GM18511 (cell line): ENCODE data around the gene AJAP1.

ENCODE experiments used
- ATAC-seq: cut with Tn5 transposase; IDR thresholded peaks from one replicate; pipeline ENCODE4 v1.9.1; 2021; ENCODE audit warnings: mild to moderate bottlenecking, moderate library complexity; ENCODE audit not compliant: unreplicated experiment

Gene AJAP1

DNA sequence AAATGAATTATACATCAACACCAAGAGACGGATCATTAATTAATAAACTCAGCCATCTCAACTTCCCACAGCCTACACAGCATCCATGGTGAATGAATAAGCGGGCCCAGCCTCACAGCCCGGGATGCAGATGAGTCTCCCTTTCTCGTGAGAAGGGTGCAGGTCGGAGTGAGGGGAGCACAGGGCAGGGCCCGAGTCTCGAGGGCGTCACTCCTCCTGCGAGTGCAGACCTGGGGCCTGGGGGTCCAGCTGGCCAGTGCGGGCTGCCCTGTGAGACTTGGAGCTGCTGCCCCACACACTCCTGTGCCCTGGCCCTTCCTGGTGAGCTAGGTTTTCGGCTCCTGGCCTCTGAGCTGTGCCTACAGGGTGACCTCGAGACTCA lies 74.7 kb downstream of the AJAP1 start:
- no peak for ATAC-seq

DNA sequence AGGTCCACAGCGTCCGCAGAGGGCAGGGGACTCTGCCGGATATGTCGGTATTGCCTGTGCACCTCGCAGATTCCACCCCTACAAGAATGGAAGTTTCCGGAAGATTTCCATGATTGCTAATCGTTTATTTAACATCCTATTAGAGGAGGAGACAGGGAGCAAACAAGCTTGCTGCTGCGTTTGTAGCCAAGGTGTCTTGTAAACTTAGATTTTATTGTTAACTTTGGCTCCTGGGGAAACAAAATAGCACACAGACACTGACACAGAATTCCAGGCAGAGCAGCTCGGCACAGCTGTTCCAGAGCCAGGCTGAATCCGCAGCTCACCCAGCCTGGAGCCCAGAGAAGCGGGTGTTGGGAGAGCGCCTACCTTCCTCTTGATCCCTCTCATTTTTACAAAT lies 75.7 kb downstream of the AJAP1 start:
- no peak for ATAC-seq

DNA sequence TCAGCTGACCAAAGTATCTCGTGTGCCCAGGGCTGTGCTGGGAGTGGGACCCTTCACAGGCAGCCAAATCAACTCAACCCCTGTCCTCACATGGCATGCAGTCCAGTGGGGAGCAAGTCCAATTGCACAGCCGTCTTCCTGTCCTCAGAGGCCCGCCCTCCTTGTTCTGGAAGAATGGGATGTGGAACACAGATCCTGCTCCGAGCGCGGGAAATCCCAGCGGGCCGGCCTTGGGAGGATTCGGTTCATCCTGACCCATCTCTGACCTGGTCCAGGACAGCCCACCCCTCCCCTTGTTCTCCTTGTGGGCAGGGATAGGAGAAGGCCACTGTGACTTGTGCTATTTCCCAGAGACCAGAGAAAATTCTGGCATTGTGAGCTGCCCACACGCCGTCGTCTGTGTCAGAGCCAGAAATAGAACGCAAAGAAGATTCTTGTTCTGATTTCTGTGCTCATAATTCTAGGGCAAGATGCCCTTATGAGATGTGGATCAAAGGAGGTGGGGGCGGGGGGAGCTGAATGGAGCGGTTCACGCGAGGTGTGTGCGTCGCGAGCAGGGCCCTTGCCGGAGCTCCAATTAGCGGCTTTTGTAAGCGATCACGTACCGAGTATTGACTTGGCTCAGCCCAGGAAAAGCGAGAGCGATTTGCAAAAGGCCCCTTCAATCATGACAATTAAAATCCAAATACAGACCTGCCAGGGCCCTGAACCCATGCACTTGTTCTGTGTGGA lies 79.2 kb downstream of the AJAP1 start:
- no peak for ATAC-seq

DNA sequence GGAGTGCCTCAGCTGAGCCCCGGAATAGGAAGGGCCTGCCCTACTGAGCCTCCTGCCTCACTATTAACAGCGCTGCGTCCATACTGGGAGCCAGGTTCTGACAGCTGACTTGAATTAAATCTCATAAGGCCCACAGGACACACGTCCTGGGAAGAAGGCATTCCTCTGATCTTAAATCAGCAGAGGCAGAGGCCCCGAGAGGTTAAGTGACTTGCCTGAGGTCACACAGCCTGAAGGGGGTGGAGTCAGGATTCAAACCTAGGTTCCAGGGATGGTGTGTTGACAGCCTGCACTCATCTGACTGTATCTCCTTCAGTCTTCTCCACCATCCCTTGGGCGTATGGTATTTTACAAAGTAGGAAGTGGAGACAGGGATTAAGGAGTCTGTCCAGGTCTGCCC lies 79.8 kb downstream of the AJAP1 start:
- ATAC-seq, result no peak

DNA sequence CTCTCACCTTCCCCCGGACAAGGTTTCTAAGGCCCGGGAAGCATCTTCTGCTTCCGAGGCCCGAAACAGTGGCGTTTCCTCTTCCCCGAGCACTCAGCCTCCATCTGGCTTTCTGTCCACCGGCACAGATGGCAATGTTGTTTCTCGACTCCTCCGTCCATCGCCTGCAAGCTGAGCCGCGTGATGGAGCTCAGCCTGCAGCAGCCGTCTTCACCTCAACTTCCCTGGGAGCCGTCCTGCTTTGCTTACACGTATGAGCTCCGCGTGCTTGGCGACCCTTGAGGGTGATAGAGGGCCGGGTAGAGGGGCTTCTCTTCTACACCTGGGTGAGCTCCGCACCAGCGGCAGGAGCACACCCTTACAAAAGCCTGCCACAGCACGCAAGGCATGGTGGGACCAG lies 80.4 kb downstream of the AJAP1 start:
- ATAC-seq, result no peak

DNA sequence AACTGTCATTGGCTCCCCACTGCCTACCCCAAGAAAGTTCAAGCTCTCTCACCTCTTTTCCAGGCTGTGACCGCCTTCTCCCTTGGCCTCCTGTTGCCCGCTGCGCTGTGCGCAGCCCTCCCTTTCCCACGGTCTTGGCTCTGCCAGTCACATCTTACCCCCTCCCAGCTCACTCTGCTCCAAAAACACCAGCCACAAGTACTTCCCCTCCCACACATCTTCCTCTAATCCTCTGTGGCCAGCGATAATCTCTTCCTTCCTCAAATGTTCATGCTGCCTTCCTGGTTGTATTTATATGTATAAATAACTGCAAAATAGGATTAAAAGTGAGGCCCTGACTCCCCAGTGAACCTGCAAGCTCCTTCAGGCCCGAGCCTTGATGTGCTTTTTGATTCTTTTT lies 81.8 kb downstream of the AJAP1 start:
- no peak for ATAC-seq

DNA sequence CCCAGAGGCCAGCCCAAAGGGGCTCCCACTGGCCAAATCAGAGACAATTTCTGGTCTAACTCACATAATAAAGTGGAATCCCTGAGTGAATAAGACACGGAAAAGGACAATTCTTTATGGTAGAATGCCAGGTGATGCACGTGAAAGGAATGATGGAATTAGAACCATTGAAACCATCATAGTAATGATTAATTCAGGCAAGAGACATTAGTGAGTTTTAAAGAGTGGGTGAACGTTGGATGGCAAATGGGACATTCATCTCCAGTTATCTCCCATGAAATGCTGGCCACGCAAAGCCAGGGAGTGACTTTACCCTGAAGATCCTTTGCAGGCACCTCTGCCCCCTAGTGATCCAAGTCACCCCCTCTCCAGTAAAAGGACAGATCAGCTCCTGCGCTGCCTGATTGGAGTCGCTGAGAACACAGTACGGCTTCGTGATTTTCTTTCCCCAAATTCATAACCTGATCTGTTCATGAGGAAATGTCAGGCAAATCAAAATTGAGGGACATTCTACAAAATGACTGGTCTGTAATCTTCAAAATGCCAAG lies 87.5 kb downstream of the AJAP1 start:
- no peak for ATAC-seq

DNA sequence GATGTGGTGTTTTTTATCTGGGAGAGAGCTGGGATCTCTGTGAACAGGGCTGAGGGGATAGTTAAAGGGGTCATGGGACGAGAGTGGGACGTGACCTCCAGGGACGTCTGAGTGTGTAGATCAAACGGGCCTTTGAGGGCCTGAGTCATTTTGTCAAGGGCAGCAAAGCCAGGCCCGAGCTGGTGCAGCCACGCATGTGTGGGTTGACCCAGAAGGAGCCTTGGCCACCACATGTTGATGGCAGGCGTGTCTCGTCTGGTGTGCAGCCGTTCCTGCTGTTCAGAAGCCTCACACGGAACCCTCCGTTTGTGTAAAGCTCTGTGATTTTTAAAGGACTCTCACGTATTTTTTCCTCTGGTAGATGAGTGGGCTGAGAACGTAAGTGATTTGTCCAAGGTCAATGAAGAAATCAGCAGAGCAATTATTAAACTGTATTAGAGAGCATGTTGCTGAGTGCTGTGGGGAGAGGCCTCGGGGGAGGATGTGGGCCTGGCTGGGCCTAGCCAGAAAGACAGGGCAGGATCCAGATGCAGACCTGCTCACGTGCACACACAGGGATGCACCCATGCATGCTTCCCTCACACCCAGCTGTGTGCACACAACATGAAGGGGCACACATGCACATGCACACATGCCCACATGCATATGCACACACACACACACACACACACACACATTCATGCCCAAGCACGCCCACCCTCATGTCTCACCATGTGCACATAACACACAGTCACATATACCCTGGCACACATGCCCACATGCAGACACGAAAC lies 89.8 kb downstream of the AJAP1 start:
- no peak for ATAC-seq

DNA sequence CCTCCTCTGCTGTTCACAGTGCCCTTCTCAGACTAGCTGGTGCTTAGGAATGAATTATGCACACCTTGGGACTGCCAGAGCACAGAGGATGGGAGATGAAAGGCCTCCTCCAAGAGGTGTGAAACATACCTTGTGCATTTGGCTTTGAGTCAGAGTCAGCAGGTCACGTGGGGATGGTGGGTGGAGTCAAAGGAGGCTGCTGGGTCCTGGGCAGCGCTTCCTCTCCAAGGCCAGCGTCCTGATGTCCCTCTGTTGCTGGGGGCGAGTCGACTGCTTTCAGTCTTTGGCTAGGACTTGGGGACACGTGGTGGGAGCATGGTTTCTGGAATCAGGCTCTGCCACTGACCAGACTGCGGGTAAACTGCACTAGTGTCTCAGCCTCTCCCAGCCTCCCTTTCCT lies 91.2 kb downstream of the AJAP1 start:
- ATAC-seq, result no peak

DNA sequence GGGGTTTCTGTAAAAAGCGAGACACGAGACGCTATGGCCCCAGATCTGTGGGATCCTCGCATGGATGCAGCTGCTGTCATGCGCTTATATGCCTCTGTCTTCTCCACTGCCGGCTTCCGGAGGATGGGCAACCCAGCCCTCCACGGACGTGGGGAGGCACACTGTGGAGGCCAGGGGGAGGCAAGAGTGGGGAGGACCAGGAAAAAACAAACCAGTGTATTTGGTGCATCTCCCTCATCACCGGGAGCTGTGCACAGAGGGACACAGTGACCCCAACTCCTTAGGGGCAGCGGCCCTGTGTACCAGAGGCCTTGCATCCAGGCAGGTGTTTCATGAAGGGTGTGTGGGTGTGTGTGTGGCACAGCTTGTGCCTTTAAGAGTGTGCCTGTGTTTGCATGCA lies 95.0 kb downstream of the AJAP1 start:
- no peak for ATAC-seq

DNA sequence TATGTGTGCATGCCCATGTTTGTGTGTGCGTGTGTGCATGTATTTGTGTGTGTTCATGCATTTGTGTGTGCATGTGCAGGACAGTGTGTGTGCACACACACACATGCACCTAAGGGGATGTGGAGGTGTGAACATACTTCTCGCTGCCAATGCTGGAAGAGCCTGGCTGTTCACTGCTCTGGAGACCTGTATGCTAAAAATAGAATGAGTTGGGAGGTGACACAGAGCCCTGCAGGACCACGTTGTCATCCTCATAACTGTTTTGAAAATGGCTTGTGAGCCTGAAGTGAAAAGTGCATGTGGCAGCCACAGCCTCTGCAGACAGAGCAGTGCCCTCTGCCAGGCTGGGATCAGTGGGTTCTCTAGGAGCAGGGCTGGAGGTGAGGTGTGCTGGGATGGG lies 95.8 kb downstream of the AJAP1 start:
- ATAC-seq, result no peak

DNA sequence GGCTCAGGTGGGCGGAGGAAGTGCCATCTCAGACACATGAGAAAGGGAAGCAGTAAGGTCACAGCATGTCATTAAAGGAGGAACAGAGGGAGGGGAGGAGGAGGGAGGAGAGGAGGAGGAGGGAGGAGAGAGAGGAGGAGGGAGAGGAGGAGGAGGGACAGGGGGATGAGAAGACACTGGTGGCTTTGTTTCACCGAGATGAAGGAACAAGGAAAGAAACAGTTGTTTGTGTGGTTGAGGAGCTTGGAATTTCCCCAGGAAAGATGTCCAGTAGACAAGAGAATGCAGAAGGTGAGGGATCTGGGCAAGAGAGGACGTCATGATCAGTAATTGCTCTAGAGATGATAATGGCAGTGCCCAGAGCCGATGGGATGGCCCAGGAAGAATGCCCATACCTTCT lies 97.7 kb downstream of the AJAP1 start:
- ATAC-seq, result no peak

DNA sequence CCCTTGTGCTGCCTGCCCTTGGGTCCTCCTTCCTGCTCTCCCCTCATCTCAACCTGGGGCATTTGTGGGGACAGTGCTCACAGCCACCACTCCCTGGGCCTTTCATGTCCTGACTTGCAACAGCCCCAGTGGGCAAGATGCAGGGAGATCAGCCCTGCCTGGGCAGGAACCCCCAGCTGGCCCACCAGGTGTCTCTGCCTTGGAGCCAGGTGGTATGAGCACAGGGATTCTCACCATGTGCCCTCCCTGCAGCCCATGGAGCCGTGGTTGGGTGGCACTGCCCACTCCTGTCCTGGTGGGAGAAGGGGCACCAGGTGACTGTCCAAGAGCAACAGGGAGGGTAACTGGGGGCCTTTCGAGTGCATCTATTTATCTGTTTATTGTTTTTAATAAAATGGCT lies 100.4 kb downstream of the AJAP1 start:
- no peak for ATAC-seq

DNA sequence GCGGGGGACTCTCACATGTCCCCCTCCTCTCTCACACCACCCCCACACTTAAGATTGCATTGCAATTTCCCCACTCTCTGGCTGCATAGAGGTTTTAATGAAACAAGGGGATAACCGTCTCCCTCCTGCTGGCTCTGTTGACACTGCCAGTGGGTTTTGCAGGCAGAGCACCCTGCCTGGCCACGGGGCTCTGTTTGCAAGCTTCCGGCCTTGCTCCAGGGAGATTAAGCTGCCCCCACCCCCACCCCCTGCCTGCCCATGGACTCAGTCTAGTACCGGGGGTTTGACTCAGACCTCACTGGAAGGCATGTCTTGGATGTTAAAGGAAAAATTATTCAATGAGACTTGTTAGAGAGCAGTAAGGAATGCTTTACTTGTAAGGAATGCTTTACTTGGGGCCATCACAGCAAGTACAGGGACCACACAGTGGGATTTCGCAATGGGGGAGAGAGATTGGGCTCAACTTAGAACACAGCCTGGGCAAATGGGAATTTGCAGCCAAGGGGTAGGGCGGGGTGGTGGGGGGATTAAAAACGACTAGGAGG lies 101.0 kb downstream of the AJAP1 start:
- ATAC-seq, result no peak

DNA sequence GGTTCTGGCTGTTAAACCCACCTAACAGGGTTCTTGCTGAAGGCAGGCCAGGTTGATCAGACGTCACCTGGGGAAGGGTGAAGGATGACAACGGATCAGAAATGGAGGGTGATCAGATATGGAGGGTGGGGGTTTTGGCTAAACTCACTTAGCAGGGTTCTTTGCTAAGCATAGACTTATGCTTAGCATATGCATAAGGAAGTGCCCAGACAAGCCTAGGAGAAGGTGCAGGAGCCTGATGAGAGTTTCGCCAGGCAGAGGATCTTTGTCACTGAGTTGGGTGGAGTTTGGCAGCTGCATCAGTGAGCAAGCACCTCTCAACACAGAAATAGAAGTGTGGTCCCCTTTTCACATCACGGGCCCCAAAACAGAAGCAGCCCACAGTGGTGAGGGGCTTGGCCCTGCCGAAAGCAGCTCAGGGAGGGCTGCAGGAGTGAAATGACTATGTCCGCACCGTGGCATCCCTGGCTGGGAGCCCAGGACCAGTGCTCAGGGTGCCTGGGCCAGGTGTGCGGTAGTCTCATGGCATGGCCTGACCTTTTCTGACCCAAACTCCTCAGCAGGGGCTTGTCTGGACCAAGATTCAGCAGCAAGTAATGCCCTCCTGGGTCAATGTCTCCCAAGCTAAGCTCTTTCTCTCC lies 101.6 kb downstream of the AJAP1 start:
- no peak for ATAC-seq

DNA sequence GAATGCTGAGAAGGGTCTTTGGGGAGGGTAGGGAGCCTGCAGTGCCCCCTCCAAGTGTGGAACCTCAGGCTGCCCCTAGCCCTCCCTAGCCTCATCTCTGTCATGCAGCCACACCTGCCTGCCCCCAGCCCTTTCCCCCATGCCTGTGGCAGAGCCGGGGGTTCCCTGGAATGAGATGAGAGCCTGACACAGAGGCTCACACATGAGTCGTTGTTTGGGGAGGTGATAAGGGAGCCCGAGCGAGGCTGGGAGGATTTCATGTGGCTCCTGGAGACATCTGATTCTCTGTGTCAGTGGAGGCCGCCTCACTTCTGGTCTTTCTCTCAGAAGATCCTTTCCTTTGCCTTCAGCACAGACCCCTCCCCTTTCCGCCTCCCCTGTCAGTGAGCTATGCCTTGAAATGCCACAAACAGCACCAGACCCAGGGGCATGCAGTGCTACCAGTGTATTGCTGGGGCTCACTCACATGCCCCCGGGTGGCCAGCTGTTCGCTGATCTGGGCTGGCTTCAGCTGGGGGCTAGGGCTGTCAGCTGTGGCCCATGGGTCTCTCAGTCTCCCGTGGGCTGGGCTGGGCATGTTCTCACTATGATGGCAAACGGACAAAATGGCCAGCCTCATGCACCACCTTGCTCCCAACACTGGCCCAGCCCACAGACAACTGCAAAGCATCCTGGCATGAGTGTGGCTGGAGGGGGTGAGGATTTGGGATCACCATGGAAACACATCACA lies 102.6 kb downstream of the AJAP1 start:
- ATAC-seq, result no peak

DNA sequence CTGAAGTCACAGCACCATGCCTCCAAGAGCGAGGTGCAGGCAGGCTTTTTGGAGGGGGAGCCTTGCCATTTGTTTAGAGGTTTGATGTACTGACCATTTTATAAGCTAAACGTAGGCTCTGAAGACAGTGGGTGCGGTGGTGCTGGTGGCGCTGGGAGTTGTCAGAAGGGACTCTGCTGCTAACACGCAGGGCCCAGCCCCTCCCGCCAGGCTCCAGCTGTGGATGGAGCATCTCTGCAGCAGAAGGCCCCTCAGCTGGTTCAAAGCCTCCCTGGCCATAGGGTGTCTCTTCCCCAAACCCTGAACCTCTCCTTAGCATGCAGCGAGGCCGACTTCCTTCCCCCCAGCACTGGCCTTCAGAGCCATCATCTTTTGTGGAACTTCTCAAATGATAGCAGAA lies 105.3 kb downstream of the AJAP1 start:
- no peak for ATAC-seq

DNA sequence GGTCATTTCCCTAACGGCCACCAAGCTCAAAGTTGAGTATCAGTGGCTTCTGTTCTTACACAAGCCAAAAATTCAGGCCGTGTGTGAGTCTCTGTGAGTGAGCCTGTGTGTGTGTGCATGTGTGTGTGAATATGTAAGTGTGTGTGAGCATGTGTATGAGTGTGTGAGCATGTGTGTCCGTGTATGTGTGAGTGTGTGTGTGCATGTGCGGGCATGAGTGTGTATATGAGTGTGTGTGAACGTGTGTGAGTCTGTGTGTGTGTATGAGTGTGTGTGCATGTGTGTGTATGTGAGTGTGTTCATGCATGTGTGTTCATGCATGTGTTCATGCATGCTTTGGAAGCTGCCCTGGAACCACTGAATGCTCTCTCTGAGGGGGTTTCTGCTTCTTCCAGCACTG lies 105.7 kb downstream of the AJAP1 start:
- ATAC-seq, result no peak

DNA sequence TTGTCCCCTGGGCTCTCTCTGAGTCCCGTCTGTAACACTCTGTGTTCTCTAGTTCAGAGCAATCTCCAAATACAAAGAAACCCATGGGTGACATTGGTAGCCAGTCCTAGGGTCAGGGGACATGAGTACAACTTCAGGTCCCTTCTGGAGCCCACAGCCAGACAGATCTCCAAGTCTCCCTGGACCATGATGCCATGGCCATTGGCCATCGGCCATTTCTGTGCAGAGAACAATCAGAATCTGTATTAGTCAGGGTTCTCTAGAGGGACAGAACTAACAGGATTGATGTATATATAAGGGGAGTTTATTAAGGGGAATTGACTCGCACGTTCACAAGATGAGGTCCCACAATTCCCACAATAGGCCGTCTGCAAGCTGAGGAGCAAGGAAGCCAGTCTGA lies 106.9 kb downstream of the AJAP1 start:
- ATAC-seq, result no peak

DNA sequence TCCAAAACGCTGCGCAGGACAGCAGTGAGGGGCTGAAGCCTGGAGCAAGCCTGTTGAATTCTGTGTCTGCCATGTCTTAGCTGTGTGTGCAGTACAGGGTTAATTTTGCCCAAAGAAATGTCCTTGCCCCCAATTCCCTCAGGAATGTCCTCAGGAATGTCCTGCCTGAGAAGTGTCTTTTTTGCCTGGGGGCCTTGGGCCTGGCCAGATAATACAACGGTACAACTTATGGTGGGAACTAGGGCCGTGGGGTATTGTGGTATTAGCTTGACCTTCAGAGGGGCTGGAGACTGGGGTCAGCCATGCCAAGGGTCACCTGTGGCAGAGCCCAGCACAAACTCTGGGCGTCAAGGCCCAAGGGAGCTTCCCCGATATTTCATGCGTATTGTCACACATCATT lies 107.7 kb downstream of the AJAP1 start:
- ATAC-seq, result no peak

DNA sequence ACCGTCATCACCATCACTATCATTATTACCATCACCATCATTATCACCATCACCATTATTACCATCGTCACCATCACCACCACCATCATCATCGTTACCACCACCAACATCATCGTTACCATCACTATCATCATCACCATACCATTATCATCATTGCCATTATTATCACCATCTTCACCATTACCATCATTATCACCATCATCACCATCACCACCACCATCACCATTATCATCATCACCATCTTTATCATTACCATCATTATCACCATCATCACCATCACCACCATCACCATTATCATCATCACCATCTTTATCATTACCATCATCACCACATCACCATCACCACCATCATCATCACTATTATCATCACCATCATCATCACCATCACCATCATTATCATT lies 112.9 kb downstream of the AJAP1 start:
- no peak for ATAC-seq
